HL-60 (cell line): Measurements from ENCODE around the gene KAT6B.

Experiments
- DNase-seq, 2 experiments: peaks; one replicate each; pipeline ENCODE4 v3.0.0-alpha.2; 2010 to 2020; ENCODE audit warnings: low read depth in 1 of 2, low spot score in 1 of 2
- H3K27ac ChIP-seq: fragments of 250-450 bp; sonication (Bioruptor Pico); replicated peaks from 2 replicates; pipeline ENCODE4 v1.5.1; 2020; ENCODE audit warnings: mild to moderate bottlenecking, moderate library complexity
- H3K27me3 ChIP-seq: fragments of 250-450 bp; sonication (Bioruptor Pico); 2 replicates; pipeline ENCODE4 v1.5.1; 2021; ENCODE audit warnings: mild to moderate bottlenecking, moderate library complexity; ENCODE audit not compliant: insufficient read depth, poor library complexity, severe bottlenecking
- H3K4me3 ChIP-seq: replicated peaks from 2 replicates; pipeline ENCODE4 v1.5.1; 2011; ENCODE audit warnings: mild to moderate bottlenecking, control low read depth, low read length; ENCODE audit not compliant: insufficient read depth
- GABPA ChIP-seq: IDR thresholded peaks from 2 replicates; pipeline ENCODE4 v1.6.1; 2012; ENCODE audit warnings: low read depth
- POLR2AphosphoS5 ChIP-seq: IDR thresholded peaks from 2 replicates; pipeline ENCODE4 v1.6.1; 2012; ENCODE audit warnings: low read depth
- SPI1 ChIP-seq: IDR thresholded peaks from 2 replicates; pipeline ENCODE4 v1.6.1; 2012; ENCODE audit warnings: low read depth, mild to moderate bottlenecking, borderline replicate concordance
- TF ChIP-seq, protein P1 (sequence below): IDR thresholded peaks from 2 replicates; pipeline ENCODE4 v1.6.1; 2012; ENCODE audit warnings: low read depth; ENCODE audit not compliant: insufficient replicate concordance
- TF ChIP-seq, protein P2 (sequence below): IDR thresholded peaks from one replicate; pipeline ENCODE4 v1.5.1; 2011; ENCODE audit warnings: low read length, control low read depth, inconsistent platforms; ENCODE audit not compliant: insufficient read depth

The KAT6B gene

DNA sequence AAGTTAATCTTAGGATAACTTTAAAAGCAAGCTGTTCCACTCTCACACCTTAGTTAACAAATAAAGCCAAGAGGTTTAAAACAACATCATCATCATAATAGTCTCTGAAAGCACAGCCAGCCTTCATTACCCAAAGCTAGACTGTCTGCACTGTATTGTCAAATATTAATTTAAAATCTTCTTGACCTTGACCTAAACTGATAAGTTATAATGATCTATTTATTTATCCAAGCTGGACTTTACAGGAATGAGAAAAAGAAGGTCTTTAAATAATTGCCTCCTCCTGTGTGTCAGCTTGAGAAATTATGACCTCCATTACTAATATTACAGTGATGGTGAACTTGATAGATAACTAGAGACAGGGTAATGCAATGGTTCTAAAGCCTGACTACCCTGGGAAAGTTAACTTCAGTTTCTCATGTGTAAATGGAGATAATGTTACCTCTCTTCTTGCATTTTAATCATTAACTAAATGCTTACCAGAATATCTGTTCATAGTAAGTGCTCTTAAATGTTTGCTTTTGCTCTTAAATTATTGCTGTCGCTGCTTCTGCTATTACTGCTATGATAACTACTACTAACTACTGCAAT, 111.0 kb downstream of the KAT6B start:
- no peak overlapping the region for H3K4me3 ChIP-seq
- TF ChIP-seq, protein P1, sequence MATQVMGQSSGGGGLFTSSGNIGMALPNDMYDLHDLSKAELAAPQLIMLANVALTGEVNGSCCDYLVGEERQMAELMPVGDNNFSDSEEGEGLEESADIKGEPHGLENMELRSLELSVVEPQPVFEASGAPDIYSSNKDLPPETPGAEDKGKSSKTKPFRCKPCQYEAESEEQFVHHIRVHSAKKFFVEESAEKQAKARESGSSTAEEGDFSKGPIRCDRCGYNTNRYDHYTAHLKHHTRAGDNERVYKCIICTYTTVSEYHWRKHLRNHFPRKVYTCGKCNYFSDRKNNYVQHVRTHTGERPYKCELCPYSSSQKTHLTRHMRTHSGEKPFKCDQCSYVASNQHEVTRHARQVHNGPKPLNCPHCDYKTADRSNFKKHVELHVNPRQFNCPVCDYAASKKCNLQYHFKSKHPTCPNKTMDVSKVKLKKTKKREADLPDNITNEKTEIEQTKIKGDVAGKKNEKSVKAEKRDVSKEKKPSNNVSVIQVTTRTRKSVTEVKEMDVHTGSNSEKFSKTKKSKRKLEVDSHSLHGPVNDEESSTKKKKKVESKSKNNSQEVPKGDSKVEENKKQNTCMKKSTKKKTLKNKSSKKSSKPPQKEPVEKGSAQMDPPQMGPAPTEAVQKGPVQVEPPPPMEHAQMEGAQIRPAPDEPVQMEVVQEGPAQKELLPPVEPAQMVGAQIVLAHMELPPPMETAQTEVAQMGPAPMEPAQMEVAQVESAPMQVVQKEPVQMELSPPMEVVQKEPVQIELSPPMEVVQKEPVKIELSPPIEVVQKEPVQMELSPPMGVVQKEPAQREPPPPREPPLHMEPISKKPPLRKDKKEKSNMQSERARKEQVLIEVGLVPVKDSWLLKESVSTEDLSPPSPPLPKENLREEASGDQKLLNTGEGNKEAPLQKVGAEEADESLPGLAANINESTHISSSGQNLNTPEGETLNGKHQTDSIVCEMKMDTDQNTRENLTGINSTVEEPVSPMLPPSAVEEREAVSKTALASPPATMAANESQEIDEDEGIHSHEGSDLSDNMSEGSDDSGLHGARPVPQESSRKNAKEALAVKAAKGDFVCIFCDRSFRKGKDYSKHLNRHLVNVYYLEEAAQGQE, result no peak
- TF ChIP-seq GABPA (no peak), SPI1 (no peak), POLR2AphosphoS5 (no peak)
- TF ChIP-seq, protein P2, sequence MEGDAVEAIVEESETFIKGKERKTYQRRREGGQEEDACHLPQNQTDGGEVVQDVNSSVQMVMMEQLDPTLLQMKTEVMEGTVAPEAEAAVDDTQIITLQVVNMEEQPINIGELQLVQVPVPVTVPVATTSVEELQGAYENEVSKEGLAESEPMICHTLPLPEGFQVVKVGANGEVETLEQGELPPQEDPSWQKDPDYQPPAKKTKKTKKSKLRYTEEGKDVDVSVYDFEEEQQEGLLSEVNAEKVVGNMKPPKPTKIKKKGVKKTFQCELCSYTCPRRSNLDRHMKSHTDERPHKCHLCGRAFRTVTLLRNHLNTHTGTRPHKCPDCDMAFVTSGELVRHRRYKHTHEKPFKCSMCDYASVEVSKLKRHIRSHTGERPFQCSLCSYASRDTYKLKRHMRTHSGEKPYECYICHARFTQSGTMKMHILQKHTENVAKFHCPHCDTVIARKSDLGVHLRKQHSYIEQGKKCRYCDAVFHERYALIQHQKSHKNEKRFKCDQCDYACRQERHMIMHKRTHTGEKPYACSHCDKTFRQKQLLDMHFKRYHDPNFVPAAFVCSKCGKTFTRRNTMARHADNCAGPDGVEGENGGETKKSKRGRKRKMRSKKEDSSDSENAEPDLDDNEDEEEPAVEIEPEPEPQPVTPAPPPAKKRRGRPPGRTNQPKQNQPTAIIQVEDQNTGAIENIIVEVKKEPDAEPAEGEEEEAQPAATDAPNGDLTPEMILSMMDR, result no peak
- no peak for DNase-seq
- H3K27ac ChIP-seq, result no peak overlapping the region
- H3K27me3 ChIP-seq, result no peaks in the 10 kb centered on the region

DNA sequence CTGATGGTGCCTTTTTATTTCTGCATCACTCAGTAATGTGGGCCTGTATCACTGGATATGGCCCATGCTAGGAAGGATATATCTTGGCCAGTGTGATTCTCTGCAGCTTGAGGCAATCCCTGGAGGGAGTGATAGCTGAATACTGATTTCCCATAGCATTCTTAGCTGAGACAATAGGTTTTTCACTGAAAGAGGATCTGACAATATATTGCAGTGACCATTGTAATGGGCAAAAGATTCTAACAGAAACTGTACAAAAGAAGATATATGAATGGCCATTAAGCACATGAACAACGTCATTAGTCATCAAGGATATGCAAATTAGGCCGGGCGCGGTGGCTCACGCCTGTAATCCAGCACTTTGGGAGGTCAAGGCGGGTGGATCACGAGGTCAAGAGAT, 117.8 kb downstream of the KAT6B start:
- no peak for DNase-seq
- TF ChIP-seq SPI1 (no peak), POLR2AphosphoS5 (no peak), GABPA (no peak)
- TF ChIP-seq, protein P1, result no peak
- TF ChIP-seq, protein P2, result no peak
- Histone ChIP-seq H3K4me3 (no peak overlapping the region), H3K27me3 (no peaks in the 10 kb centered on the region), H3K27ac (no peak overlapping the region)

DNA sequence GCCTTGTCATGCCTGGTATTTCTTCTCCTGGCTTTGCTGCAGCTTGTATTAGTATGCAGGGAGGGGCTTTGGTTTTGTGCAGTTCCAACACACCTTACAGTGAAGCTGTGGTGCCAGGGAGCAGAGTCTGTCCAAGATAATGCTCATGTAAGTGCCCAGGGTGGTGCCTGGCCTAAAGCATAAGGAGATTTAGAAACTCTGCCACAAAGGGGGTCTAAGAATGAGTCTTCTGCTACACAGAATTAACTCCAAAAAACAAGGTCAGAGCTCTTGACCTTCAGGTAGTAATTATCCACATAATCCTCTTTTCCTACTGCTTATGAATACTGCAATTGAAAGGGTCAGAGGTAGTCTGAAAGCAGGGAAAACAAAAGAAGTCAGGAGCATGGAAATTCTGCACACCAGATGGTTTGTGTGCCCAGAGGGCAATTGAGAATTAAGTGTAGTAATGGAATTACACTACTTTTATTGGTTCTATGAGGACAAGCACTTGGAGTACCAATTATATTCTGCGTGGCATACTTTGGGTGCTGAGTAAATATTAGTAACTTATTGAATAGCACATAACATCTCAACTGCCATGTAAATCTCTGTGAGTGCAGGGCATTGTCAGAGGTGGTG, 121.5 kb downstream of the KAT6B start:
- no peak for DNase-seq
- Histone ChIP-seq H3K4me3 (no peak overlapping the region), H3K27me3 (no peaks in the 10 kb centered on the region), H3K27ac (no peak overlapping the region)
- no peak for TF ChIP-seq SPI1
- TF ChIP-seq, protein P1, result no peak
- TF ChIP-seq, protein P2, result no peak
- TF ChIP-seq GABPA, result no peak
- TF ChIP-seq POLR2AphosphoS5, result no peak
